Mononuclear cell (primary cell): Measurements from ENCODE around the gene IER3IP1. TPM values are rescaled to one million over a fixed set of nuclear protein-coding genes. Genes with fewer than 3 reads are reported as not detected.

Experiments used
- H3K27me3 ChIP-seq: 2 replicates; pipeline ENCODE4 v1.6.0; 2011; ENCODE audit warnings: low read length, control low read depth; ENCODE audit not compliant: insufficient read depth
- H3K4me1 ChIP-seq: 2 replicates; pipeline ENCODE4 v1.5.1; 2011; ENCODE audit warnings: mild to moderate bottlenecking, low read length, control low read depth; ENCODE audit not compliant: insufficient read depth
- H3K4me3 ChIP-seq: 2 replicates; pipeline ENCODE4 v1.5.1; 2011; ENCODE audit warnings: mild to moderate bottlenecking, low read length, moderate library complexity
- H3K9me3 ChIP-seq: 2 replicates; pipeline ENCODE4 v1.5.1; 2011; ENCODE audit warnings: low read depth, mild to moderate bottlenecking, control low read depth, low read length
- total RNA-seq: library from RNA; depleted of rRNA; stranded (reverse); fragments of >200 nt; gene quantifications from one replicate; pipeline ENCODE4 v1.2.3, GENCODE V29; 2012

The IER3IP1 gene
- total RNA-seq, 1 donor = 6.4 TPM

- H3K4me1 ChIP-seq = no peaks in the 10 kb centered on the region
- H3K27me3 ChIP-seq = no peaks in the 10 kb centered on the region
- no peak overlapping the region for H3K4me3 ChIP-seq
- H3K9me3 ChIP-seq = no peaks in the 10 kb centered on the region
These were observed 34.9 kb downstream of the IER3IP1 start for GRCh38 chr18:47141289-47141688.

- Histone ChIP-seq H3K4me3 (no peak overlapping the region), H3K27me3 (no peaks in the 10 kb centered on the region), H3K9me3 (no peaks in the 10 kb centered on the region)
These were observed 55.0 kb downstream of the IER3IP1 start for GRCh38 chr18:47121146-47121545.

GRCh38 chr18:47120428-47120827 is 55.7 kb downstream of the IER3IP1 start:
- Histone ChIP-seq H3K4me1 (no peaks in the 10 kb centered on the region), H3K9me3 (no peaks in the 10 kb centered on the region), H3K27me3 (no peaks in the 10 kb centered on the region), H3K4me3 (no peak overlapping the region)

More at GRCh38 chr18:47121146-47121545, 55.0 kb downstream of the IER3IP1 start:
- H3K4me1 ChIP-seq = no peaks in the 10 kb centered on the region

DNA sequence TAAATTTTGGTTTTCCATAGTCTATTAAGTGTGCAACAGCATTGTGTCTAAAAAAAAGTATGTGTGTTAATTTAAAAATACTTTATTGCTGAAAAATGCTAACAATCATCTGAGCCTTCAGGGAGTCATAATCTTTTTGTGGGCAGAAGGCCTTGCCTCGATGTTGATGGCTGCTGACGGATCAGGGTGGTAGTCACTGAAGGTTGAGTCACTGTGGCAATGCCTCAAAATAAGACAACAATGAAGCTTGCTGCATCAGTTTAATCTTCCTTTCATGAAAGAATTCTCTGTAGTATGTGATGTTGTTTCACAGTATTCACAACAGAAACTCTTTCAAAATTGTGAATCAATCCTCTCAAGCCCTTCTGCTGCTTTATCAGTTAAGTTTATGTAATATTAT is 57.2 kb downstream of the IER3IP1 start:
- Histone ChIP-seq H3K27me3 (no peaks in the 10 kb centered on the region), H3K9me3 (no peaks in the 10 kb centered on the region), H3K4me1 (no peaks in the 10 kb centered on the region), H3K4me3 (no peak overlapping the region)

GRCh38 chr18:47115205-47115604 is 61.0 kb downstream of the IER3IP1 start:
- Histone ChIP-seq H3K27me3 (no peaks in the 10 kb centered on the region), H3K9me3 (no peaks in the 10 kb centered on the region), H3K4me1 (no peaks in the 10 kb centered on the region), H3K4me3 (no peak overlapping the region)

DNA sequence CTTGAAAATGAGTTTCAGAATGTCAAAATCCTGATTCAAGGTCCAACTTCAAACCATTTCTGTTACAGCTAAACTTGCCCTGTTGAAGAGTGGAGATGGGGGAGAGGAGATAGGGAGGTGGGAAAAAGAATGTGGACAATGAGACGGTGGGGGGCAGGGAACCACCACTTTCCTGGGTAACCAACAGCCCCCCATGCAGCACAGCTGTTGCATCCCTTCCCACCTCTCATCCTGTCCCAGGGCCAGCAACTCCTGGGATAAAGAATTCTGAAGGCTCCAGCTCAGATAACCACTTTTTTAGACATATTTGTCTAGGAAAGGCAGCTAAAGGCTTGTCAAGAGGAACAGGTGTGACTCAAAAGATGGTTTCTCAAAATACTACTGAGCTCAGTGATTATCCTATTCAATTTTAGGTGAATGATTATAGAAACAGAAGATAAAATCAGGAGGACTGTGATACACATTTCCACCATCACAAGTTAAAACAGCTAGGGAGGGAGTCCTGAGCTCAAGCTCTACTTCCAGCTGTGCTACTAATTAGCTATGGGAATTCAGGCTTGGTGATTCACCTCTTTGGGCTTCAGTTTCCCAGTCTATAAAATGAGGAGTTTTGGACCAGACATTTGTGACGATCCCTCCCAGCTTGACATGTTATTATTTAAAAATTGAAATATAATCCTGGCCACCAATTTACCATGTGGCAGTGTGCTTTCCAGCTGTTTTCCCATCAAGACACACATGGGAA is 62.2 kb downstream of the IER3IP1 start:
- Histone ChIP-seq H3K4me3 (no peak overlapping the region), H3K9me3 (no peaks in the 10 kb centered on the region), H3K4me1 (no peaks in the 10 kb centered on the region), H3K27me3 (no peaks in the 10 kb centered on the region)

DNA sequence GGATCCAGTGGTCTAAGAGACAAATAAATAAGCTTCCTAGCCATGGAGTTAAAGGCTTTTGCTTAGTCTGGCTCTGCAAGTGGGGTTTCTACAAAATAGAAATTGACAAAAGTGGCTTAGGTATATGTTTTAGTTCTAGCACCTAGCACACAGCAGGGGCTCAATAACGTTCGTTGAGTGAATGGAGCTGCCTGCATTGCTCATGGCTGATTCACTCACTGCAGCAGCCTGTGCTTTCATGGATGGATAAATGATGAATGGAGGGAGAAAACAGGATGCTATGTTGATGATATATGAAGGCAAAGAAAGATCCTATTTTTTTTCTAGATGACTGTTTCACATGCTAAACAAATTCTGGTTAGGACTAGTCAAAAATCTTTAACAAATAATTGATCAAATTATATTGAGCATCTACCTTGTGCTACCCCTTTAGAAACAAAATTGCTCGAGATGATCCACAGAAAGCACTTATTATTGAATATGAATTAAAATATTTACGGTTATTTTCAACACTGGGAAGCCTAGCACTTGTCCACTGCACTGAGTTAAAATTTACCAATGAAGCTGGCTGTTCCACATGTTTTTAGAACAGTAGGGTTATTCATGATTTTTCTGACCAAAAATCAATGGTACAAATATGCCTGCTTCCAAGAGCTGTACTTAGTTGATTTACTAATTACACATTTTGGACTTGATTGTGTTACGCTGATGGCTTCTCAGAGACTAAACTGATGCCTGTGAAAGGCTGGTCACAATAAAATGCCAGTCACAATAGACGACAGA is 65.5 kb downstream of the IER3IP1 start:
- Histone ChIP-seq H3K27me3 (no peaks in the 10 kb centered on the region), H3K4me1 (no peaks in the 10 kb centered on the region), H3K9me3 (no peaks in the 10 kb centered on the region), H3K4me3 (no peak overlapping the region)

GRCh38 chr18:47109720-47110119 is 66.4 kb downstream of the IER3IP1 start:
- Histone ChIP-seq H3K9me3 (no peaks in the 10 kb centered on the region), H3K4me1 (no peaks in the 10 kb centered on the region)

DNA sequence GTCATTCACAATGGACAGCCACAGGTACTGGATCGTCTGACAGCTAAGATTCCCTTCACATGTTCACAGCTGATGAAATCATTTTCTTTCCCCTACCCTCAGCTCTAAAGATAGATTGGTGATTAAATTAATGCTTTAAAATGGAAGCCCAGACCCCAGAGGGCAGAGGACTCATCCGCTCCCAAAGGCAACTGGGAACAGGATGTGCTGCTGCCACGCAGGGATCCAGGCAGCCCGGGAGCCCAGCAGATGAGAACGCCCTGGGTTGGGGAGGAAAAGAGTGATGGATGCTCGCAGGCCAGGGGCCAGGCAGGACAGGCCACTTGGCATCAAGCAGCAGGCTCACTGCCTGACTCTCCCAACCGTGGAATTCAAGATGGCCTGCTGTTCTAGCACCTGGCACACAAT is 67.2 kb downstream of the IER3IP1 start:
- Histone ChIP-seq H3K4me3 (no peak overlapping the region), H3K27me3 (no peaks in the 10 kb centered on the region), H3K4me1 (no peaks in the 10 kb centered on the region), H3K9me3 (no peaks in the 10 kb centered on the region)

More at GRCh38 chr18:47109720-47110119, 66.4 kb downstream of the IER3IP1 start:
- Histone ChIP-seq H3K4me3 (no peak overlapping the region), H3K27me3 (no peaks in the 10 kb centered on the region)

GRCh38 chr18:47108373-47108772 is 67.8 kb downstream of the IER3IP1 start:
- H3K4me3 ChIP-seq = no peak overlapping the region
- no peaks in the 10 kb centered on the region for H3K9me3 ChIP-seq
- no peaks in the 10 kb centered on the region for H3K4me1 ChIP-seq
- no peaks in the 10 kb centered on the region for H3K27me3 ChIP-seq

Other genes with a start within 250 kb of the IER3IP1 start
- gene ELOA2, start 140.7 kb downstream of the IER3IP1 start, total RNA-seq = under 0.01 TPM
- 4.0 TPM for gene HDHD2, start 25.9 kb downstream of the IER3IP1 start, total RNA-seq
- gene SKOR2, start 75.3 kb upstream of the IER3IP1 start, total RNA-seq = not detected